Iris pigment epithelial cell (primary cell): ENCODE results near the gene ACOT8.
A peak's percentile ranks its signal among the peaks of the same experiment; 100 is the strongest.
"Not testable (repeated sequence)": the region's sequence is repeated elsewhere in the genome, so short reads cannot be mapped to it uniquely, and the experiment has no call there.

Experiments
- DNase-seq: peaks from one replicate; pipeline ENCODE4 v3.0.0-alpha.2; 2011; ENCODE audit warnings: low read depth

The ACOT8 gene

GRCh38 chr20:45887346-45887715 is 30.1 kb upstream of the ACOT8 start, which contains the start of gene SPATA25:
SPATA25 (minus strand) TSS chr20:45887622; CDS start chr20:45887590, 32 bp downstream.
- DNase-seq, result no peak

- DNase-seq, result no peak
Measured at GRCh38 chr20:45886590-45887345, 29.6 kb upstream of the ACOT8 start.

GRCh38 chr20:45883100-45883469 is 25.9 kb upstream of the ACOT8 start:
- no peak for DNase-seq

- DNase-seq, result no peak
Measured at GRCh38 chr20:45882469-45883099, 25.4 kb upstream of the ACOT8 start.

- DNase-seq, result peak; percentile 98
Measured at GRCh38 chr20:45880988-45881788, 24.0 kb upstream of the ACOT8 start, which contains the start of gene ZSWIM1. ZSWIM1 (plus strand) TSS chr20:45881227; CDS start chr20:45882593, 1,366 bp downstream.

- DNase-seq, result no peak
Measured at GRCh38 chr20:45878076-45878761, 21.0 kb upstream of the ACOT8 start.

GRCh38 chr20:45874576-45874975 is 17.4 kb upstream of the ACOT8 start:
- DNase-seq, result no peak

- DNase-seq, result not testable (repeated sequence)
Measured at GRCh38 chr20:45874104-45874481, 16.9 kb upstream of the ACOT8 start.

- DNase-seq, result no peak
Measured at GRCh38 chr20:45873409-45874103, 16.4 kb upstream of the ACOT8 start.

- DNase-seq, result no peak
Measured at GRCh38 chr20:45872626-45873025, 15.4 kb upstream of the ACOT8 start.

- peak; percentile 73 for DNase-seq
Measured at GRCh38 chr20:45867819-45868176, 10.6 kb upstream of the ACOT8 start.

GRCh38 chr20:45867136-45867818 is 10.1 kb upstream of the ACOT8 start:
- no peak for DNase-seq

GRCh38 chr20:45866454-45866853 is 9.3 kb upstream of the ACOT8 start:
- DNase-seq, result no peak

- DNase-seq, result no peak
Measured at GRCh38 chr20:45863543-45864470, 6.6 kb upstream of the ACOT8 start.

GRCh38 chr20:45861221-45862075 is 4.3 kb upstream of the ACOT8 start:
- DNase-seq, result no peak

- peak; percentile 42 for DNase-seq
Measured at GRCh38 chr20:45860560-45861220, 3.5 kb upstream of the ACOT8 start.

GRCh38 chr20:45859916-45860315 is 2.7 kb upstream of the ACOT8 start:
- no peak for DNase-seq

GRCh38 chr20:45857882-45858216 is 657 bp upstream of the ACOT8 start:
- DNase-seq, result peak; percentile 24

- no peak for DNase-seq
Measured at GRCh38 chr20:45853484-45853883, 3.7 kb downstream of the ACOT8 start.
